HUES64 (cell line): ENCODE measurements around the gene CREB3L2.

ENCODE experiments used
- H3K27ac ChIP-seq: 2 replicates; pipeline ENCODE4 v1.7.0; 2013; ENCODE audit warnings: low read depth, low read length, inconsistent platforms
- H3K27me3 ChIP-seq: 2 replicates; pipeline ENCODE4 v1.6.1; 2013; ENCODE audit warnings: mild to moderate bottlenecking, low read length; ENCODE audit not compliant: insufficient read depth
- H3K36me3 ChIP-seq: 2 replicates; pipeline ENCODE4 v1.6.1; 2013; ENCODE audit warnings: mild to moderate bottlenecking, low read length; ENCODE audit not compliant: insufficient read depth
- H3K4me1 ChIP-seq: 2 replicates; pipeline ENCODE4 v1.6.1; 2013; ENCODE audit warnings: mild to moderate bottlenecking, low read length, moderate library complexity; ENCODE audit not compliant: insufficient read depth
- H3K4me3 ChIP-seq: 2 replicates; pipeline ENCODE4 v1.5.1; 2013; ENCODE audit warnings: mild to moderate bottlenecking, low read length, moderate library complexity
- H3K9ac ChIP-seq: 2 replicates; pipeline ENCODE4 v1.6.1; 2013; ENCODE audit warnings: mild to moderate bottlenecking, low read depth, low read length
- H3K9me3 ChIP-seq: 2 replicates; pipeline ENCODE4 v1.6.1; 2013; ENCODE audit warnings: low read depth, low read length; ENCODE audit not compliant: insufficient read depth
- WGBS: fragments of 150-250, 120-280 bp; methylation state at CpG from one replicate; pipeline ENCODE4 v1.1.7; 2013; ENCODE audit warnings: missing lambda C conversion rate; 5-methylcytosine and 5-hydroxymethylcytosine counted together

Gene CREB3L2

DNA sequence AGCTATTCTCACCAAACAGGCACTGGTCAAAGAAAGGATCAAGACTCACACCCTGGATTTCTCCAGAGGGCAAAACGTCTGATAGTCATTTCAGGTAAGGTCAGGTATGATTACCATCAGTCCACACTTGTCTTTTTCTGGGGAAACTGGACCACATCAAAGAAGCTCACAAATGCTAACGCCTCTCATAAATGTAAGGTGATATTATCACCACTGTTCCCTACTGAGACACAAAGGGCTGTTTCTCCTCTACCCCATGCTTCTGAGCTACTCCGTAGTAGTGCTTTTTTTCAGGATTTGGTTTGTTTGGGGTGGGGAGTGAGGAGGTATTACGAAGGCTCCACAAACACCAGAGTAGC lies 51.6 kb downstream of the CREB3L2 start:
- Histone ChIP-seq H3K27ac (no peak overlapping the region), H3K9me3 (no peaks in the 10 kb centered on the region), H3K27me3 (no peaks in the 10 kb centered on the region), H3K9ac (no peak overlapping the region), H3K4me3 (no peak overlapping the region), H3K36me3 (no peaks in the 10 kb centered on the region), H3K4me1 (peaks cover 29% of the 10 kb centered on the region)
- WGBS = 89% methylated on average over 4 of the region's 4 CpGs

DNA sequence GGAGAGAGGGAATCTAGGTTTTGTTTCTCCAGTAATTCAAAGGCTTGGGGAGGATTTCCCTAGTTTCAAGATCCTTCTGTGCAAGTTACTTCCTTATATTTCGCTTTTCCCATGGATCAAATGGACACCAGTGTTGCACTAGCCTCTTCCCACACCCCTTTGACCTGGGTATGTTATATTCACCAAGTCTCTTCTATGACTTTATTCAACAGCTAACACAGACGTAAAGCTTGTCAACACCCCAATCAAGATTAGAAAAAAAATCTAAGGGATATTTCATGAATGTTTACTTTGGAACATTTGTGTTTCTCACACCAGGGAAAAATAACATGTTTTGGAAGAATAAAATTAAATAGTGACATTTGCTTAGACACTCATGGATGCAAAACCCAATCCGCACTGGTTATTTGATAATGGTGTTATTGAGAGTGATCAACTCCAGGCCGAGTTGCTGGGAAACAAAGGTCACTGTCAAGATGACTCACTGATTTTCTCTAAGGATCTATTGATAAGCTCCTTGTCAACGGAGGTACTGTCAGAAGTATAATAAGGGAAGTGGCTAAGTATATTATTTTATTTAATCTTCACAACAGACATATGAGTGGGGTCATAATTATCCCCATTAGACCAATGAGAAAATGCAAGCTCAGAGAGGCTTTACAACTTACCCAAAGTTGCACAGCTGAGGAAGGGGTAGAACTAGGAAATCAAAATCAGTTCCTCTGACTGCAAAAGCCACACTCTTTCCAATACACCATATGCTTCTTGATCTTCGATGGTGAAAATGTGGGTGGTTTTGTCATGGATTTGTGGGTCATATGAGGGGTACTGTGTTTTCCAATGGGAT lies 52.2 kb downstream of the CREB3L2 start:
- H3K36me3 ChIP-seq = no peaks in the 10 kb centered on the region
- no peak overlapping the region for H3K9ac ChIP-seq
- H3K27me3 ChIP-seq = no peaks in the 10 kb centered on the region
- H3K9me3 ChIP-seq = no peaks in the 10 kb centered on the region
- WGBS = 88% methylated on average over 5 of the region's 6 CpGs
- no peak overlapping the region for H3K4me3 ChIP-seq
- peaks cover 23% of the 10 kb centered on the region for H3K4me1 ChIP-seq
- H3K27ac ChIP-seq = no peak overlapping the region

DNA sequence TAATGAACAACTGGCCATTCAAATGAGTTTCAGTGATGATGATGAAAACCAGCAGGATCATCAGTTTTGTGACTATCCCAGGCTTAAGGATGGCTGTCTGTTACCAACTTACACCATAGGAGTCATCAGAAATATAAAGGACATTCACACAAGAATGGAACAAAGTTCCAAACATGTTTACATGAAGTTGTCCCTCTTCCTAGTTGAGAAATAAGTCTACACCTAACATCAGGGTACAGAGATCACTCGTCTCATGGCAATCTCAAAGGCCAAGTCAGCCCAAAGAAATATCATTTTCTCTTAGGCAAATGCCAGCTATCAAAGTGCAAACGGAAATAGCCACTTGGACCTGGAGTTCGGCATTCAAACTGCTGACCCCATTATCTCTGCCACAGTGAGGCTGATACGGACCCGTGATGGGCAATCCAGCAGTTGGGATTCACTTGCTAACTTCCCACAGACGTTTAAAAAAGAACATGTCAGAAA lies 53.0 kb downstream of the CREB3L2 start:
- Histone ChIP-seq H3K27ac (no peak overlapping the region), H3K9ac (no peak overlapping the region), H3K4me1 (peaks cover 23% of the 10 kb centered on the region), H3K9me3 (no peaks in the 10 kb centered on the region), H3K4me3 (no peak overlapping the region), H3K27me3 (no peaks in the 10 kb centered on the region), H3K36me3 (no peaks in the 10 kb centered on the region)
- WGBS = 87% methylated on average over 6 of the region's 6 CpGs

DNA sequence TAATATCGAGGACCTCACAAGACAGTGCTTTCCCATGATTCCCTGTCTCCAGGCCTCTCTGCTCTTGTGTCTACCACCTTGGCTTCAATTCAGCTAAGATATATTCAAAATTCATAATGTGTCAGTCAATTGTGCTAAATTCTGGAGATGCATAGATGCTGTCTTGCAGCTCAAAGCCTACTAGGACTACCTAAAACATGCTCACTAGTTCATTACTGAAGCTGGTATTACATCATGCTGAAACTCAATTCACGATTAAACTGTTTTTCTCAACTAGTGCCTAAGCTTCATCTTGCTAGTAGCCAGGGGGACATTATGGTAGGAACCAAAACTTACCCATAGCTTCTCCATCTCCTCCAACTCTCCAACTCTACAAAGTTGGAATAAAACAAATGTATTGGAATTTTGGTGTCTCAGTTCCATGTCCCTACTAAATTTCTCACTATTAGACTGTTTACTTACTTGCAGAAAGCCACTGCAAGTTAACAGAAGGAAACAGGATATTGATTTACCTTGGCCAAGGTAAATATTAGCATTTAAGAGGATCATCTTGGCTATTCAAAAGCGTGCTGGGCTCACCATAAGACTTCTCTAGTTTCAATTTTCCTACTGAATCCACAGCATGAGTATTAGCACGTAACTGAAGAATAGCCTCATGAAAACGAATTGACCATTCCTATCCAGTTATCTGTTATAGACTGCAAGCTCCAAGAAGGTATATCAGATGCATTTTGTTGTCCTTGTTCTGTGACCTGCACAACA lies 53.6 kb downstream of the CREB3L2 start:
- WGBS = 87% methylated on average over 5 of the region's 5 CpGs
- Histone ChIP-seq H3K4me1 (peaks cover 23% of the 10 kb centered on the region), H3K4me3 (no peak overlapping the region), H3K9me3 (no peaks in the 10 kb centered on the region), H3K36me3 (no peaks in the 10 kb centered on the region), H3K27me3 (no peaks in the 10 kb centered on the region), H3K9ac (no peak overlapping the region), H3K27ac (no peak overlapping the region)

- WGBS = 90% methylated on average over 7 of the region's 7 CpGs
- Histone ChIP-seq H3K9me3 (no peaks in the 10 kb centered on the region), H3K27ac (no peak overlapping the region), H3K36me3 (no peaks in the 10 kb centered on the region), H3K9ac (no peak overlapping the region), H3K4me3 (no peak overlapping the region), H3K4me1 (peaks cover 24% of the 10 kb centered on the region), H3K27me3 (no peaks in the 10 kb centered on the region)
Observed at GRCh38 chr7:137947046-137947445, 54.8 kb downstream of the CREB3L2 start.

DNA sequence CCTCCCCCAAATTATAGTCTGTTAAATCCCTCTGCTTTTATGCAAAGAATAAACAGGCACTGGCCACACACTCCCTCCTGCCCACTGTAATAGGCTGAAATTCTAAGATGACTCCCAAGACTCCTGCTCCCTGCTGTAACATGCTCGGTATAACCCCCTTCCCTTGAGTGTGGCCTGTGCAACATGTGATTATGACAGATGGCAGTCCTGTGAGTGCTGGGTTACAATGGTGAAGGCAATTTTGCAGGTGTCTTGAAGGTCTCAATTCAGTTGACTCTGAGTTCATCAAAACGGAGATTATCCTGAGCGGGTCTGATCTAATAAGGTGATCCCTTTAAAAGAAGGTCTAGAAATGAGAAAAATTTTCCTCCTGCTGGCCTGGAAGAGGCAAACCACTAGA lies 55.9 kb downstream of the CREB3L2 start:
- no peaks in the 10 kb centered on the region for H3K27me3 ChIP-seq
- no peak overlapping the region for H3K9ac ChIP-seq
- 96% methylated on average over 3 of the region's 3 CpGs for WGBS
- no peaks in the 10 kb centered on the region for H3K36me3 ChIP-seq
- H3K4me1 ChIP-seq = peaks cover 25% of the 10 kb centered on the region
- no peaks in the 10 kb centered on the region for H3K9me3 ChIP-seq
- H3K4me3 ChIP-seq = no peak overlapping the region
- no peak overlapping the region for H3K27ac ChIP-seq

DNA sequence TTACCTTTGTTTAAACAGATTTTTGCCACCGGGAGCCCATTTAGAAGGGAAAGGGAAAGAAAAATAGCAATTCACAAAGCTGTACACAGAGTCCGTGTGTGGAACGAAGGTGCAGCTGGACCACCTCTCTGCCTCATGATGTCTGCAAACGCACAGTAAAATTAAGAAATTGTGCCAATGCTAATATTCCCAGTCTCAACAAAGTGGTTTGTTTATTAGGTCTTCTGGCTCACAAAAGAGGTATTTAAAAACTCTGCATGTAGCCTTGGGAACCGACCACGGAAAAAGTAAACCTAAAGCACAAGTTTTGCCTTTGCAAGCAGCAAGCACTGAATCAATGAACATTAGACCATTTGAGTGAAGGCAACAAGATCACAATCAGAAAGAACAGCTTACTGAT lies 57.7 kb downstream of the CREB3L2 start:
- Histone ChIP-seq H3K4me1 (peaks cover 25% of the 10 kb centered on the region), H3K36me3 (no peaks in the 10 kb centered on the region), H3K9ac (no peak overlapping the region), H3K27me3 (no peaks in the 10 kb centered on the region), H3K4me3 (no peak overlapping the region), H3K27ac (no peak overlapping the region), H3K9me3 (no peaks in the 10 kb centered on the region)
- 66% methylated on average over 6 of the region's 6 CpGs for WGBS

GRCh38 chr7:137943132-137943551 lies 58.7 kb downstream of the CREB3L2 start:
- H3K27ac ChIP-seq = no peak overlapping the region; the same call in 1 of the 2 replicates
- H3K36me3 ChIP-seq = no peaks in the 10 kb centered on the region
- no peak overlapping the region for H3K4me3 ChIP-seq
- peaks cover 25% of the 10 kb centered on the region for H3K4me1 ChIP-seq
- whole genome bisulfite sequencing = 60% methylated on average over 2 of the region's 2 CpGs
- no peak overlapping the region for H3K9ac ChIP-seq
- no peaks in the 10 kb centered on the region for H3K9me3 ChIP-seq
- no peaks in the 10 kb centered on the region for H3K27me3 ChIP-seq

DNA sequence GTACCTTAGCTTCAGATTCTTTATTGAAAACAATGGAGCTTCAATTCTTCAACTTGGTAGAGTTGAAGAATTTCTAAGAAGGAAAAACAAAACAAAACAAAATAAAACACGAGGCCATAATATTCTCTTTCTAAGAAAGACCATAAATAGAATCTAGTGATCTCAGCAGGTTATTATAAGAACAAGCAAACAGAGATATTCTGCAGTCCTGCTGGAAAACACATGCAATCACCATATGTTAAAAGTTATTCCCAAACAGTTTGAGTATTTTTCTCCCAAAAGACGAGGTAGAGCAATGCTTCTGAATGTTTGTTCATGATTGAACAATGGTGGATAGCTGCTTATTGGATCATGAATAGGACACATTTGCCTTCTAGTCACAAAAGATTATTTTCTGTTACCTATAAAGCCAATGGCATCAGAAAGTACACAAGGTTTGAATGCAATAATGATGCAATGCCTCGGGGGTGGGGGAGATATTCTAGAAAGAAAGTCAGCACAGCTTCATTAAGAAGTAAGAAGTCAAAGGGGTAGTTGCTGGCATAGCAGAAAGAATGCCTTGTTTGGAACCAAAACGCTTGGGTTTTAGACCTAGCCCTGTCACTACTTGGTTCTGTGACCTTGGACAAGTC lies 59.3 kb downstream of the CREB3L2 start:
- 86% methylated on average over 4 of the region's 4 CpGs for WGBS
- H3K27ac ChIP-seq = no peak overlapping the region
- H3K4me1 ChIP-seq = peaks cover 25% of the 10 kb centered on the region
- no peak overlapping the region for H3K4me3 ChIP-seq
- no peak overlapping the region for H3K9ac ChIP-seq
- no peaks in the 10 kb centered on the region for H3K27me3 ChIP-seq
- H3K9me3 ChIP-seq = no peaks in the 10 kb centered on the region
- H3K36me3 ChIP-seq = no peaks in the 10 kb centered on the region

DNA sequence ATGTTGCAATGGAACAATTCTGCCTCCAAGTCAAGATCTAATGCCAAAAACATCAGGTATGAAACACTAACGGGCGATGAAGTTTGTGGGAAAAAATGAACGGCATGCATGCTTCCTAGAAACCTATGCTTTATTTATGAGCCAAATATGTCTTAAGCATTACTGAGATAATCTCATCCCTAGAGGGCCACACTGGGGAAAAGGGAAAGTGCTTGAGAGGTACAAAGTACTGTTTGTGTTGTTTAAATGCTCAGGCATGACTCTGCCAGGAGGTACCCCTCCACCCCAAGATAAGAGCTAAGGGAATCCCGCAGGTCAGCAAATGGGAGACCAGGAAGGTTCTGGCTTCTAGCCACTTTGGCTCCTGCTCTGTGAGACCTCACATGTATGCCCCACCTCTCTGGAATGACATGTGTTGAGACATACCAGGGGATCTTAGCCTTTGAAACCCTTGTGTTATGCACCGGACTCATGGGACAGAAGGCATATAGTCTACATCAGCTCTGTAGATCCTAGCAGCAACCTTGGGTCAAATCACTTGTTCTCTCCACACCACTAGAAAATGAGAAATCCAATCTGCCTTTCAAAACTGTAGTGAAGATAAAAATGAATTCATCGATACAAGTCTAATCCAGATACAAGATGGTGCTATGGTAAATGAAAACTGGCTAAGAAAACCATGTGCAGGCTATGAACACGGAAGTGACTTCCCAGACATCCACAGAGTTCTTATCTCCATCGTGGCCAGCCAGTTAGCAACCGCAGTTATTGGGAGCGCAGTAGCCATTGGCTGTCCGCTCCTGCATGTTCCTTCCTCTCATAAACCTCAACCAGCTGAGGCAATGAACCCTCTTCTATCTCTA lies 61.0 kb downstream of the CREB3L2 start:
- no peak overlapping the region for H3K4me3 ChIP-seq
- 95% methylated on average over 11 of the region's 11 CpGs for WGBS
- no peaks in the 10 kb centered on the region for H3K36me3 ChIP-seq
- no peak overlapping the region for H3K27ac ChIP-seq
- no peaks in the 10 kb centered on the region for H3K27me3 ChIP-seq
- no peaks in the 10 kb centered on the region for H3K9me3 ChIP-seq
- no peak overlapping the region for H3K9ac ChIP-seq
- peaks cover 31% of the 10 kb centered on the region for H3K4me1 ChIP-seq
